ENCODE data around the gene PSMA2.
A peak's percentile ranks its signal among the peaks of the same experiment; 100 is the strongest.
"Not testable (repeated sequence)": the region's sequence is repeated elsewhere in the genome, so short reads cannot be mapped to it uniquely, and the experiment has no call there.

PSMA2 gene

DNA sequence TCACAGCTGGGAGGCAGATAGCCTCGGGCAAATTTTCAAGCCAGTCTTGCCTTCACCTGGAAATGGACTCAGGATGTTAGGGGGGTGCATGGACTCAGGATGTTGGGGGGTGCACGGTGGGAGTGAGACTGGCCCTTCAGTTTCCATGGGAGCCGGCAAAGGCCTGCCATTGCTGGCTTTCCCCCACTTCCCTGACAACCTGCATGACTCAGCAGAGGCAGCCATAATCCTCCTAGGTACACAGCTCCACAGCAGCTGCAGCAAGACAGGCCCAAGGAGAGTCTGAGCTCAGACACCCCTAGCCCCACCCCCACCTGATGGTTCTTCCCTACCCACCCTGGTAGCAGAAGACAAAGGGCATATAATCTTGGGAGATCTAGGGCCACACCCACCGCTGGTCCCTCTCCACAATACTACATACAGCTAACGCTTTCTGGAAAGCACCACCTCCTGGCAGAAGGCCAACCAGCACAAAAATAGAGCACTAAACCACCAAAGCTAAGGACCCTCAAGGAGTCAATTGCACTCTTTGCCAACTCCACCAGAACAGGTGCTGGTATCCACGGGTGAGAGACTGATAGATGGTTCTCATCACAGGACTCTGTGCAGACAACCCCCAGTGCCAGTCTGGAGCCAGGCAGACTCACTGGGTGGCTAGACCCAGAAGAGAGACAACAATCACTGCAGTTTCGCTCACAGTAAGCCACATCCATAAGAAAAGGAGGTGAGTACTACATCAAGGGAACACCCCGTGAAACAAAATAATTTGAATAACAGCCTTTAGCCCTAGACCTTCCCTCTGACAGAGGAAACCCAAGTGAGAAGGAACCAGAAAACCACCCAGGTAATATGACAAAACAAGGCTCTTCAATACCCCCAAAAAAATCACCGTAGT is 38.4 kb downstream of the PSMA2 start:
- DNase-seq = no peak

DNA sequence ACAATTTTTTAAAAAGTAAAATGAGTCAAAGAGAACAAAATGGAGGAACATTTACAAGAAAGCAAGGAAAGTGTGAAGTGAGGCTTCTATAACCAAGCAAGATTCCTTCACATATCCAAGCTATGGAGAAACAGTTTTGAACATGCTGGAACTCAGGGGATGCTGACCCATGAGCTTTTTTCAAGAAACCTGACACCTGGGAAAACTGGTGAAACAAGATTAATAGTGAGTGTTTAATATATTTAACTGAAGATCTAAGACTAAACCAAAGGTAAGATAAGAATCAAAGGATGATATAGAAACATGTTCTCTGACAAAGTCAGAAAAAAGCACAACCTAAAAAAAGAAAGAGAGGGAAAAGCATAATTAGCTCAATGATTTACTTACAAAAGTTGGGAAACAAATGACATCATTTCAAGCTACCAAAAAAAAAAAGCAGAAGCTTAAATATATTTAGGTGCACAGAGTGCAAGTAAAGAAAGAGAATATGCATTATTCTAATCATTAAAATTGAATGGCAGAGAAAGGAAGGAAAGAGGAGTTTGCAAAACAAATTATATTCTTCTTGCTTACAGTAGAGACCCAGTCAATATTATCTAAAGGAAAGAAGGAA is 45.0 kb downstream of the PSMA2 start:
- DNase-seq = no peak

GRCh38 chr7:42886129-42886528 is 45.8 kb downstream of the PSMA2 start:
- DNase-seq = no peak

DNA sequence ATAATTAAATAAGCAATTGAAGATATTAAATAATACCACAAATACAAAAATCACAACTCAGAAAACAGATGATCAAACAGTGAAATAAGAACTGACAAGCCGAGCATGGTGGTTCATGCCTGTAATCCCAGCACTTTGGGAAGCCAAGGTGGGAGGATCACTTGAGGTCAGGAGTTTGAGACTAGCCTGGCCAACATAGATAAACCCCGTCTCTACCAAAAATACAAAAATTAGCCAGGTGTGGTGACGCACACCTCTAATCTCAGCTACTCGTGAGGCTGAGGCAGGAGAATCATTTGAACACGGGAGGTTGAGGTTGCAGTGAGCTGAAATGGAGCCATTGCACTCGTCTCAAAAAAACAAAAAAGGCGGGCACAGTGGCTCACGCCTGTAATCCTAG is 46.8 kb downstream of the PSMA2 start:
- DNase-seq = not testable (repeated sequence)

- DNase-seq = no peak
Observed at GRCh38 chr7:42883950-42884349, 48.0 kb downstream of the PSMA2 start.

GRCh38 chr7:42880392-42880791 is 51.6 kb downstream of the PSMA2 start:
- DNase-seq = no peak

DNA sequence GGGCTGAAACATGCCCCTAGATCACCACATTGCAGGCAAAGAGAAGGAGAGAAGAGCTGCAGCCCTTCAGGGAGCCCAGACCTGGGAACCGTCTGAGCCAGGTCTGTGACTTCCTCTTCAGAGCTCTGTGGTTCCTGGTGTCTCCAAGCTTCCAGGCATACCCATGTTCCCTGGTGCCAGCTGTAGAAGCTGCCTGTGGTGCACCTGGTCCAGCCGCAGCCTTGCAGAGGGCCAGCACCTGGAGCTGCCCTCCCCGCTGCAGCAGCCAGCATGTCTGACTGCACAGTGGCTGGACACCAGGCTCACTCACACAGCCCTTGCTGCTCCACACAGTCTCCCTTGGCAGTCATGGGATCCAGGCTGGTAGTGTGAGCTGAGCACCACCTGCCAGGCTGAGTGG is 53.7 kb downstream of the PSMA2 start:
- DNase-seq = no peak

GRCh38 chr7:42877862-42878261 is 54.1 kb downstream of the PSMA2 start:
- DNase-seq = no peak

- DNase-seq = peak; percentile 46
Observed at GRCh38 chr7:42876182-42877068, 55.5 kb downstream of the PSMA2 start.

DNA sequence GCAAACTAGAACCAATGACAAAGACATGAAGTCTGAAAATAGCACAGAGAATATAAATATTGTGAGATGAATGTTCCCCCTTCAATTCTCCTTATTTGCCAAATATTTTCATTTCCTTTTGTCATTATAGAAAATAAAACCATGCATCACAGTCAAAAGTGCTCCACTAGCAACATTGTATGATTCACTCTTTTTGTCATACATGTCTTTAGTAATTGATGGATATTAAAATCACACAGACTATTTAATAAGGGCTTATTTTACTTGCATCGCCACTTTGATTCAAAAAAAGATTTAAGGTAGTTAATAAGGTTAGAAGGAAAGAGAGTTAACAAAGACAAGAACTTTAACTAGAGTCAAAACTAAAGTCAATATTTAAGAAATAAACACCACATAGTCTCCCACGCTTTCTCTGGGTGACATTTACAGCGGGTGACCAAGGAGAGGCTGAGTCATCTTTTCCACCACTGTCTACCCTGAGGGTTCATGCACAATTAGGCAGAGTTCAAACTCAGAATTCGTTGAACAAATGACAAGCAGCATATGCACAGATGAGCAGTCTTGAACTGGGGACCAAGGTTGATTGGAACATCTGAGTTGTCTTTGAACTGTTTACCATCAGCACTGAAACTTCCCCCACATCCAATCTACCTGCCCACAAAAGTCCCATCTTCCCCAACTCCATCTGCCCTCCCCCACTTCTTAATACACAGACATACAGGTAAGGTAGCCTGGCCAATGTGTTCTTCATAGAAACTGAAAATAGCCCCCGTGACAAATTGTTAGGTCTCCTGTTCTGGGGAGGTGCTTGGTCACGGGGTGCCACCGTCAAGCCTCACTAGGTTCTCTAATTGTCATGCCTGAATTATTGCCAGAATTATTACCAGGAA is 62.6 kb downstream of the PSMA2 start:
- DNase-seq = no peak

DNA sequence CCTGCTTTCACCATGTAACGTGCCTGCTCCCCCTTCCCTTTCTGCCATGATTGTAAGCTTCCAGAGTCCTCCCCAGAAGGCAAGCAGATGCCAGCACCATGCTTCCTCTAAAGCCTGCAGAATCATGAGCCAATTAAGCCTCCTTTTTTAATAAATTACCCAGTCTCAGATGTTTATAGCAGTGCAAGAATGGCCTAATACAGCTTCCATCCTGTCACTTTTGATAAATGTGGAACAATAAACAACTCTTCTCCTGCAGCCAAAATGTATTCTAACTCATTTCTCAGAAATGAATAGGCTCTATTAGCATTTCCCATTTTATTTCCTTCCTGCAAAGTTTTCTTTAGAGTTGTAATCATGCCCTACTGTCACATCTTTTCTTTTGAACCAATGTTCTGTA is 63.5 kb downstream of the PSMA2 start:
- DNase-seq = no peak
